ENCODE data around the gene MARCHF3. TPM values are rescaled to one million over a fixed set of nuclear protein-coding genes. Genes with fewer than 3 reads are reported as not detected.
A peak's percentile ranks its signal among the peaks of the same experiment; 100 is the strongest.

The MARCHF3 gene
- total RNA-seq (10 to 100 TPM; 12.3 to 12.7 TPM), polyA plus RNA-seq (1 to 10 TPM; 3.4 to 9.3 (median 6.8) TPM), total RNA-seq (3.7 to 10.3 (median 5.9) reads per million in 6 experiments)

DNA sequence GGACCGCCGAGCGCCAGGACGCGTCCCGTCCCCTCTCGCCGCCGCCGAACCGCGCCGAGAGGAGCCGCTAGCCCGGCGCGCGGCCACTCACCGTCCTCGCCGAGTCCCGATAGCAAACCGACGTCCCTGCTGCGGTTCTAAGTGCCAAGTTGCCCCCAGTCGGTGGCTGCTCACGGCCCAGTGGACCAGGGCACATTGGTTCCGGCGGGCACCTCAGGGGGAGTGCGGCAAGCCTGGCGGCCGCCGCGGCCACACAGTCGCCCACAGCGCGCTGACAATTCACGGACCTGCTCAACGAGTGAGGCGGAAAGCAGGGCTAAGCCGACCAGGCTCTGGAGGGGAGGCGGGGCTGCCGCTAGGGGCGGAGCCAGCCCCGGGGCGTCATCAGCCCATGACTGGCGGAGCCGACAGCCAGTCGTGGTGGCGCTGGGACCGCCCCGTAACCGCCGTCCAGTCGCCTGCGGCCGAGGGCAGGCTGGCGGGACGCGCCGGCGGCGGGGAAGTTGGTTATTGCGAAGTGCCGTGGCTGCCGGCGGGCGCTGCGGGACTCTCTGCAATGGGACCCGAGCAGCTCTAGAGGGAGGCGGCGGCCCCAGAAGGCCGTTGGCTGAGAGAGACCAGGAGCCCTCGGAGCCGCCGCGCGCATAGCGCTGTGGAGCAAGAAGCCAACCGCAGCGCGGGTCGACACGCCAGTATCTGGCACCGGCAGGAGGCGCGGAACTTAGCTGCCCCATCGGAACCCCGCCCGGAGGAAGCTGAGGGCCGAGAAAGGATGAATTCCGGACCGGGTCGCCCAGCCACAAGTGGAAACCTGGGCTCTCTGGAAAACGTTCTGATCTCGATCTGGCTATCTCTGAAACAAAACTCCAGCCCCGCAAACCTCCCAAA, at the start of gene MARCHF3:
Gene MARCHF3, minus strand, starts transcription at position 300 of the 888 bp plus-strand sequence. CDS start 112,387 bp downstream, outside the sequence.
- no peaks in the 10 kb centered on the region for H3K9me3 Mint-ChIP-seq
- POLR2A ChIA-PET: interaction anchor here (0.8 to 2.3 kb wide), 8 partner anchors 24 to 430 kb away, joined by 3 to 23 read pairs (median 4); partner anchors contain the start of genes C5orf63 and PHAX
- peak within 1 kb of the TSS; percentile 83 to 95 (median 92) for H3K4me3 Mint-ChIP-seq
- DNase-seq: peak; percentile 90 to 94 (median 92)
- H3K27ac Mint-ChIP-seq: peak within 1 kb of the TSS; percentile 74 to 92 (median 84)
- H3K27me3 Mint-ChIP-seq: peaks cover 0 to 9% (median 2%) of the 10 kb centered on the region in 5 donors
- no peaks in the 10 kb centered on the region for H3K36me3 Mint-ChIP-seq
- peak; percentile 92 to 95 for ATAC-seq
- H3K4me1 Mint-ChIP-seq: peaks cover 9 to 27% (median 25%) of the 10 kb centered on the region in 4 donors

- Mint-ChIP-seq H3K4me3 (no peak overlapping the region), H3K9me3 (no peaks in the 10 kb centered on the region), H3K27me3 (peaks cover 0 to 10% (median 4%) of the 10 kb centered on the region in 5 donors), H3K4me1 (peaks cover 0 to 3% (median 0%) of the 10 kb centered on the region in 4 donors), H3K27ac (no peak overlapping the region), H3K36me3 (no peaks in the 10 kb centered on the region)
- POLR2A ChIA-PET: no interaction called here
- DNase-seq: no peak
- no peak for ATAC-seq
Observed at GRCh38 chr5:127079994-127080491, 49.7 kb upstream of the MARCHF3 start.

GRCh38 chr5:127077366-127077765, 47.0 kb upstream of the MARCHF3 start:
- Mint-ChIP-seq H3K27me3 (peaks cover 0 to 10% (median 4%) of the 10 kb centered on the region in 5 donors), H3K4me3 (no peak overlapping the region), H3K9me3 (peaks cover 0 to 3% (median 0%) of the 10 kb centered on the region in 9 donors), H3K4me1 (peaks cover 11 to 16% (median 14%) of the 10 kb centered on the region in 4 donors), H3K36me3 (no peaks in the 10 kb centered on the region), H3K27ac (no peak overlapping the region)
- DNase-seq: no peak
- no peak for ATAC-seq
- POLR2A ChIA-PET: no interaction called here

DNA sequence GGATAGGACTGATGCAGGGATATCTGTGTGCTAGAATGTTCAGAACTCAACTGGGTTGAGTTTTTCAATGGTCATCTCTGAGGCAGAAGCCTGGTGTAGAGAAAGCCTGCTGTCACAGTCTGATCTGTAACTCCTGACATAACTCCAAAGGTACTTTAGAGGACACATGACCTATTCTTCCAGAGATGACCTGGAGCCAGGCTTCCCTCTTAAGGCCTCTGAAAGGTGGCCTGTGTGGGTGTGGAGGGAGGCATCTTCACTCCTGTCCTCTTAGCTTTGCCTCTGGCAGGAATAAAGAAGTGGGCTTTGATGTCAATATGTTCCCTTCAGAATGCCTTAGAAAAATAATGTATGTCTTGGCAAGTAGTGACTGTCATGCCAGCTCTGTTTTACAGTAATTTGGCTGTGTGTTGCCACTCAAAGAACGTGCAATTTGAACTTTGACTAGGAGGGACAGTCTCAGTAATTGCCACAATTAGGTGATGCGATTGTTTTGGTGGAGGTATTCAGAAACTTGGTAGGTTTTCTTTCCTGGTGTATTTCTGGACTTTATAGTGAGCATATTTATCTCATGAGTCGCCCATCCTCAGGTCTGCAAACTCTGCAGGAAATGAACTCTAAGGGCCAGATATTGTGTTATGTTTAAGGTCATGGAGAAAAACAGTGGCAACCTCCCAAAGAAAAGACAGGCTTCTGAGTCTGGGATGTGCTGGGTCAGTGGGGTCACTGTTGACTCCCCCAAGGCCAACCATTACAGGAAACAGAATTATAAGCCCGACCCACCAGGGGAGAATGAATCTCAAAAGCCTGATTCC, 46.2 kb upstream of the MARCHF3 start:
- Mint-ChIP-seq H3K4me1 (peaks cover 11 to 22% (median 16%) of the 10 kb centered on the region in 4 donors), H3K4me3 (no peak overlapping the region), H3K9me3 (peaks cover 0 to 3% (median 0%) of the 10 kb centered on the region in 9 donors), H3K27me3 (peaks cover 0 to 10% (median 4%) of the 10 kb centered on the region in 5 donors), H3K36me3 (no peaks in the 10 kb centered on the region), H3K27ac (peak overlapping the region in 2 of 10 donors; percentile 12 to 43)
- DNase-seq: no peak
- POLR2A ChIA-PET: no interaction called here
- no peak for ATAC-seq

GRCh38 chr5:127074466-127074865, 44.1 kb upstream of the MARCHF3 start:
- Mint-ChIP-seq H3K36me3 (peaks cover 0 to 17% (median 12%) of the 10 kb centered on the region in 3 donors), H3K9me3 (peaks cover 0 to 3% (median 0%) of the 10 kb centered on the region in 9 donors), H3K4me3 (peak overlapping the region in 6 of 10 donors; percentile 88 to 95 (median 90)), H3K27me3 (no peaks in the 10 kb centered on the region), H3K27ac (peak overlapping the region in 7 of 10 donors; percentile 14 to 96 (median 92)), H3K4me1 (peaks cover 13 to 24% (median 18%) of the 10 kb centered on the region in 4 donors)
- no peak for ATAC-seq
- POLR2A ChIA-PET: interaction anchor here (1.3 to 2.4 kb wide), 2 partner anchors 155 to 297 kb away, joined by 3 to 11 read pairs; partner anchors contain the start of gene LMNB1
- DNase-seq: no peak

- H3K9me3 Mint-ChIP-seq: peaks cover 0 to 3% (median 0%) of the 10 kb centered on the region in 9 donors
- ATAC-seq (peak; percentile 97 to 99), DNase-seq (peak; percentile 55 to 80 (median 70))
- H3K27ac Mint-ChIP-seq: peak within 1 kb of the TSS; percentile 90 to 99 (median 92)
- H3K27me3 Mint-ChIP-seq: no peaks in the 10 kb centered on the region
- H3K36me3 Mint-ChIP-seq: peaks cover 0 to 30% (median 24%) of the 10 kb centered on the region in 3 donors
- peaks cover 15 to 36% (median 22%) of the 10 kb centered on the region in 4 donors for H3K4me1 Mint-ChIP-seq
- H3K4me3 Mint-ChIP-seq: peak within 1 kb of the TSS; percentile 88 to 95 (median 92)
- POLR2A ChIA-PET: interaction anchor here (0.5 to 2.4 kb wide), 10 partner anchors 9 to 295 kb away, joined by 3 to 29 read pairs (median 3); no protein-coding TSS in a partner anchor
Observed at GRCh38 chr5:127072861-127073846, 42.8 kb upstream of the MARCHF3 start, which contains the start of gene C5orf63. C5orf63 (minus strand) TSS chr5:127073502; CDS start chr5:127058995, 14,507 bp downstream.

DNA sequence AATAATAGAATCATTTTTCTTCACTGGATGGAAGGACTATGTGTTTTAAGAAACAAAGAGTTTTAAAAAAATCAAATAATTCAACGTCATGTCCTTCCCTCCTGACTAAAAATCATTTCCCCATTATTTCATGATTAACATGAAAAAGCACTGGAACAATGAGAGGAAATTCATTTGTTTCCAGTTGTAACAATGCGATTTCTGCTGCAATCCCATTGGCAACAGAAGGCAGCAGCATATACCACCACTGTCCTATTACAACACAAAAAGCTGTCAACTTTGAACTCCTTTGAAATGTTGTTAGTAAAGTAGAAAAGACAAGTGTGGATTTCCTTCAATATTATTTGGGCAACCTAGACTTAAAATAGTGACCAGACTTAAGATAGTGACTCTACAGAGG, 39.9 kb upstream of the MARCHF3 start:
- POLR2A ChIA-PET: no interaction called here
- Mint-ChIP-seq H3K9me3 (peaks cover 0 to 3% (median 0%) of the 10 kb centered on the region in 9 donors), H3K27ac (peak overlapping the region in 1 of 10 donors; percentile 33), H3K4me1 (peaks cover 15 to 36% (median 22%) of the 10 kb centered on the region in 4 donors), H3K36me3 (peaks cover 0 to 30% (median 26%) of the 10 kb centered on the region in 3 donors), H3K27me3 (no peaks in the 10 kb centered on the region), H3K4me3 (no peak overlapping the region)
- DNase-seq (no peak), ATAC-seq (no peak)

GRCh38 chr5:127068493-127069214, 38.3 kb upstream of the MARCHF3 start:
- H3K4me3 Mint-ChIP-seq: no peak overlapping the region
- no peaks in the 10 kb centered on the region for H3K9me3 Mint-ChIP-seq

GRCh38 chr5:127066721-127067120, 36.4 kb upstream of the MARCHF3 start:
- Mint-ChIP-seq H3K27me3 (no peaks in the 10 kb centered on the region), H3K4me1 (peaks cover 4 to 20% (median 5%) of the 10 kb centered on the region in 4 donors), H3K27ac (no peak overlapping the region), H3K9me3 (no peaks in the 10 kb centered on the region), H3K4me3 (no peak overlapping the region), H3K36me3 (peaks cover 0 to 34% (median 29%) of the 10 kb centered on the region in 3 donors)
- no peak for DNase-seq
- POLR2A ChIA-PET: no interaction called here
- no peak for ATAC-seq

More at GRCh38 chr5:127068493-127069214, 38.3 kb upstream of the MARCHF3 start:
- DNase-seq (no peak), ATAC-seq (no peak)
- POLR2A ChIA-PET: no interaction called here
- Mint-ChIP-seq H3K27me3 (no peaks in the 10 kb centered on the region), H3K36me3 (peaks cover 0 to 30% (median 26%) of the 10 kb centered on the region in 3 donors), H3K4me1 (peaks cover 9 to 30% (median 18%) of the 10 kb centered on the region in 4 donors), H3K27ac (no peak overlapping the region)

DNA sequence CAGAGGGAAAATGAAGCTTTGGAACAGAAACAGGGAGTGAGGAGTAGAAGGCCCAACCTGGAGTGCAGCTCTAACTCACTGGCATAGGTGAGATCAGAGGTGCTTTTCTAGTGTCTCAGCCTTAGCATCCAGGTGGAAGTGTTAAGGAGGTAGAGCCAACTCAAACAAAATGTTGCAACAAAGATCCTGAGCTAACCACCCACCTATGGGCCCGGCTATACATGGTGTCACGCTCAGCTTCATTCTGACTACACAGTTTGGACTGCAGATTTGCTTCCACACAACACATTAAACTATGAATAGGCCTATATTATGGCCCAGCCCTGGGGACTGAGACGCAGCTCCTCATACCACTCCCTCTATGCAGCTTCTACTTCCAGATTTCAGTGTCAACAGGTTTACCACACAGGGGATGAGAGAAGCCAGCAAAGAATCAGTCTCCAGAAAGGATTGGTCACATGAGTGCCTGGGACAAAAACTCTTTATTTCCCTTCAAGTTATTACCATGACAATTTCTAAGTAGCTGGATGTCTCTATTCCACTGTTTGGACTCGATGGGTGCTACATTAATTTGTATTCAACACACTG, 34.0 kb upstream of the MARCHF3 start:
- Mint-ChIP-seq H3K27ac (no peak overlapping the region), H3K4me1 (peaks cover under 1 to 11% (median 9%) of the 10 kb centered on the region in 4 donors), H3K4me3 (no peak overlapping the region), H3K36me3 (peaks cover 0 to 24% (median 18%) of the 10 kb centered on the region in 3 donors), H3K27me3 (no peaks in the 10 kb centered on the region), H3K9me3 (peaks cover 0 to 2% (median 0%) of the 10 kb centered on the region in 9 donors)
- POLR2A ChIA-PET: interaction anchor here (1.0 kb wide), 1 partner anchor 8 kb away, joined by 3 read pairs; no protein-coding TSS in a partner anchor
- DNase-seq (no peak), ATAC-seq (no peak)

Measured in naive thymus-derived CD8-positive, alpha-beta T cell (primary cell).